Liver (tissue), 3 donors: Measurements from ENCODE around the gene NEK8.

Source experiments
- EGR1 ChIP-seq, 2 donors: IDR thresholded peaks; 2 replicates each; pipeline ENCODE4 v1.6.1; 2016 to 2018; ENCODE audit warnings: antibody characterized with exemption in 2 of 2, low read depth in 2 of 2
- FOXA1 ChIP-seq: IDR thresholded peaks from 2 replicates; pipeline ENCODE4 v1.6.1; 2016; ENCODE audit warnings: antibody characterized with exemption
- GABPA ChIP-seq, 2 donors: IDR thresholded peaks in 1 of 2; conservative IDR thresholded peaks in 1 of 2; 2 replicates each; pipeline ENCODE4 v1.6.1; 2016; ENCODE audit warnings: antibody characterized with exemption in 2 of 2, mild to moderate bottlenecking in 1 of 2, moderate library complexity in 1 of 2
- JUND ChIP-seq, 2 donors: IDR thresholded peaks; 2 replicates each; pipeline ENCODE4 v1.6.1; 2016; ENCODE audit warnings: antibody characterized with exemption in 2 of 2
- RAD21 ChIP-seq, 2 donors: IDR thresholded peaks; 2 replicates each; pipeline ENCODE4 v1.6.1; 2016; ENCODE audit warnings: antibody characterized with exemption in 2 of 2, mild to moderate bottlenecking in 2 of 2
- RXRA ChIP-seq, 2 donors: IDR thresholded peaks; 2 replicates each; pipeline ENCODE4 v1.6.1; 2017 to 2018; ENCODE audit warnings: antibody characterized with exemption in 2 of 2, mild to moderate bottlenecking in 1 of 2
- SP1 ChIP-seq: IDR thresholded peaks from 2 replicates; pipeline ENCODE4 v1.6.1; 2018; ENCODE audit warnings: antibody characterized with exemption, mild to moderate bottlenecking
- TAF1 ChIP-seq: conservative IDR thresholded peaks from 2 replicates; pipeline ENCODE4 v1.6.1; 2016; ENCODE audit warnings: antibody characterized with exemption, mild to moderate bottlenecking
- YY1 ChIP-seq: IDR thresholded peaks from 2 replicates; pipeline ENCODE4 v1.6.1; 2016; ENCODE audit warnings: antibody characterized with exemption, mild to moderate bottlenecking
- TF ChIP-seq, protein P1 (sequence below): fragments of 150-350 bp; IDR thresholded peaks from 2 replicates; pipeline ENCODE4 v1.5.1; 2017; ENCODE audit warnings: improper control_type of control experiment, low read depth, low read length; ENCODE audit not compliant: missing input control
- TF ChIP-seq, protein P2 (sequence below): IDR thresholded peaks from 2 replicates; pipeline ENCODE4 v1.6.1; 2016; ENCODE audit warnings: antibody characterized with exemption
- TF ChIP-seq, protein P3 (sequence below): IDR thresholded peaks from 2 replicates; pipeline ENCODE4 v1.6.1; 2016; ENCODE audit warnings: antibody characterized with exemption, mild to moderate bottlenecking
- TF ChIP-seq, protein P4 (sequence below): IDR thresholded peaks from 2 replicates; pipeline ENCODE4 v1.6.1; 2016; ENCODE audit warnings: antibody characterized with exemption
- TF ChIP-seq, protein P5 (sequence below): IDR thresholded peaks from 2 replicates; pipeline ENCODE4 v1.6.1; 2016; ENCODE audit warnings: antibody characterized with exemption
- donor health status: healthy.
- donor health status: healthy.

DNA sequence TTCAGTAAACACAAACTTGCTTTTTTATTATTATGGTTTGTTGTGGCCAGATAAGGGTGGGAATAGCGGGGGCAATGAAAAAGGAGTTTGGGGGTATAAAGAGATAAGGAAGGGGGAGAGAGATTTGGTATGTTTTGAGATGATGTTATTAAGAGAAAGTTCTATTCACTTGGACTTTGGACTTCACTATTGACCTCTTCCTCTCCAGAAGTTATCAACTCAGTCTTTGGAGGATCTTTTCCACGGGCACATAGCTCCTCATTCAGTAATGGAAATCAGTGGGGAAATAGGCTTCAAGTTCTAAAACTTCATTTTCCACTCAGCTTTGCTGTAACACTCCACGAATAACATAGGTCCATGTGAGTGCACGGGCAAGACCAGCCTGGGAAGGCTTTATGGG, 40.1 kb upstream of the NEK8 start:
- TF ChIP-seq, protein P1, sequence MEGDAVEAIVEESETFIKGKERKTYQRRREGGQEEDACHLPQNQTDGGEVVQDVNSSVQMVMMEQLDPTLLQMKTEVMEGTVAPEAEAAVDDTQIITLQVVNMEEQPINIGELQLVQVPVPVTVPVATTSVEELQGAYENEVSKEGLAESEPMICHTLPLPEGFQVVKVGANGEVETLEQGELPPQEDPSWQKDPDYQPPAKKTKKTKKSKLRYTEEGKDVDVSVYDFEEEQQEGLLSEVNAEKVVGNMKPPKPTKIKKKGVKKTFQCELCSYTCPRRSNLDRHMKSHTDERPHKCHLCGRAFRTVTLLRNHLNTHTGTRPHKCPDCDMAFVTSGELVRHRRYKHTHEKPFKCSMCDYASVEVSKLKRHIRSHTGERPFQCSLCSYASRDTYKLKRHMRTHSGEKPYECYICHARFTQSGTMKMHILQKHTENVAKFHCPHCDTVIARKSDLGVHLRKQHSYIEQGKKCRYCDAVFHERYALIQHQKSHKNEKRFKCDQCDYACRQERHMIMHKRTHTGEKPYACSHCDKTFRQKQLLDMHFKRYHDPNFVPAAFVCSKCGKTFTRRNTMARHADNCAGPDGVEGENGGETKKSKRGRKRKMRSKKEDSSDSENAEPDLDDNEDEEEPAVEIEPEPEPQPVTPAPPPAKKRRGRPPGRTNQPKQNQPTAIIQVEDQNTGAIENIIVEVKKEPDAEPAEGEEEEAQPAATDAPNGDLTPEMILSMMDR: no peak
- TF ChIP-seq, protein P2, sequence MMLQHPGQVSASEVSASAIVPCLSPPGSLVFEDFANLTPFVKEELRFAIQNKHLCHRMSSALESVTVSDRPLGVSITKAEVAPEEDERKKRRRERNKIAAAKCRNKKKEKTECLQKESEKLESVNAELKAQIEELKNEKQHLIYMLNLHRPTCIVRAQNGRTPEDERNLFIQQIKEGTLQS: no peak
- TF ChIP-seq GABPA (IDR thresholded peaks at IDR 0.05 in 1 of 2, conservative IDR thresholded peaks at IDR 0.05 in 1 of 2) (no peak), SP1 (no peak), RAD21 (IDR thresholded peaks at IDR 0.05) (no peak), RXRA (IDR thresholded peaks at IDR 0.05) (no peak), YY1 (no peak), JUND (IDR thresholded peaks at IDR 0.05) (no peak), EGR1 (IDR thresholded peaks at IDR 0.05; ENCODE audit: low read depth in 2 of 2) (no peak), TAF1 (no peak), FOXA1 (no peak)
- TF ChIP-seq, protein P3, sequence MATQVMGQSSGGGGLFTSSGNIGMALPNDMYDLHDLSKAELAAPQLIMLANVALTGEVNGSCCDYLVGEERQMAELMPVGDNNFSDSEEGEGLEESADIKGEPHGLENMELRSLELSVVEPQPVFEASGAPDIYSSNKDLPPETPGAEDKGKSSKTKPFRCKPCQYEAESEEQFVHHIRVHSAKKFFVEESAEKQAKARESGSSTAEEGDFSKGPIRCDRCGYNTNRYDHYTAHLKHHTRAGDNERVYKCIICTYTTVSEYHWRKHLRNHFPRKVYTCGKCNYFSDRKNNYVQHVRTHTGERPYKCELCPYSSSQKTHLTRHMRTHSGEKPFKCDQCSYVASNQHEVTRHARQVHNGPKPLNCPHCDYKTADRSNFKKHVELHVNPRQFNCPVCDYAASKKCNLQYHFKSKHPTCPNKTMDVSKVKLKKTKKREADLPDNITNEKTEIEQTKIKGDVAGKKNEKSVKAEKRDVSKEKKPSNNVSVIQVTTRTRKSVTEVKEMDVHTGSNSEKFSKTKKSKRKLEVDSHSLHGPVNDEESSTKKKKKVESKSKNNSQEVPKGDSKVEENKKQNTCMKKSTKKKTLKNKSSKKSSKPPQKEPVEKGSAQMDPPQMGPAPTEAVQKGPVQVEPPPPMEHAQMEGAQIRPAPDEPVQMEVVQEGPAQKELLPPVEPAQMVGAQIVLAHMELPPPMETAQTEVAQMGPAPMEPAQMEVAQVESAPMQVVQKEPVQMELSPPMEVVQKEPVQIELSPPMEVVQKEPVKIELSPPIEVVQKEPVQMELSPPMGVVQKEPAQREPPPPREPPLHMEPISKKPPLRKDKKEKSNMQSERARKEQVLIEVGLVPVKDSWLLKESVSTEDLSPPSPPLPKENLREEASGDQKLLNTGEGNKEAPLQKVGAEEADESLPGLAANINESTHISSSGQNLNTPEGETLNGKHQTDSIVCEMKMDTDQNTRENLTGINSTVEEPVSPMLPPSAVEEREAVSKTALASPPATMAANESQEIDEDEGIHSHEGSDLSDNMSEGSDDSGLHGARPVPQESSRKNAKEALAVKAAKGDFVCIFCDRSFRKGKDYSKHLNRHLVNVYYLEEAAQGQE: no peak
- TF ChIP-seq, protein P4, sequence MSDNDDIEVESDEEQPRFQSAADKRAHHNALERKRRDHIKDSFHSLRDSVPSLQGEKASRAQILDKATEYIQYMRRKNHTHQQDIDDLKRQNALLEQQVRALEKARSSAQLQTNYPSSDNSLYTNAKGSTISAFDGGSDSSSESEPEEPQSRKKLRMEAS: no peak
- TF ChIP-seq, protein P5, sequence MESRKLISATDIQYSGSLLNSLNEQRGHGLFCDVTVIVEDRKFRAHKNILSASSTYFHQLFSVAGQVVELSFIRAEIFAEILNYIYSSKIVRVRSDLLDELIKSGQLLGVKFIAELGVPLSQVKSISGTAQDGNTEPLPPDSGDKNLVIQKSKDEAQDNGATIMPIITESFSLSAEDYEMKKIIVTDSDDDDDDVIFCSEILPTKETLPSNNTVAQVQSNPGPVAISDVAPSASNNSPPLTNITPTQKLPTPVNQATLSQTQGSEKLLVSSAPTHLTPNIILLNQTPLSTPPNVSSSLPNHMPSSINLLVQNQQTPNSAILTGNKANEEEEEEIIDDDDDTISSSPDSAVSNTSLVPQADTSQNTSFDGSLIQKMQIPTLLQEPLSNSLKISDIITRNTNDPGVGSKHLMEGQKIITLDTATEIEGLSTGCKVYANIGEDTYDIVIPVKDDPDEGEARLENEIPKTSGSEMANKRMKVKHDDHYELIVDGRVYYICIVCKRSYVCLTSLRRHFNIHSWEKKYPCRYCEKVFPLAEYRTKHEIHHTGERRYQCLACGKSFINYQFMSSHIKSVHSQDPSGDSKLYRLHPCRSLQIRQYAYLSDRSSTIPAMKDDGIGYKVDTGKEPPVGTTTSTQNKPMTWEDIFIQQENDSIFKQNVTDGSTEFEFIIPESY: no peak
